ENCODE measurements around the gene YIPF2.

GRCh38 chr19:10907925-10908324 lies 20.5 kb downstream of the YIPF2 start:
- TF ChIP-seq CTCF (IDR thresholded peaks at IDR 0.05) (no peak), MAX (IDR thresholded peaks at IDR 0.05) (no peak), HDAC2 (IDR thresholded peaks at IDR 0.05) (no peak), SMC3 (IDR thresholded peaks at IDR 0.05) (no peak), MAZ (IDR thresholded peaks at IDR 0.05; ENCODE audit: borderline replicate concordance, low read depth, low read length) (no peak), REST (IDR thresholded peaks at IDR 0.05) (no peak), JUNB (IDR thresholded peaks at IDR 0.05) (no peak), HEYL (CRISPR knock-in tag; IDR thresholded peaks at IDR 0.05) (no peak), E2F6 (IDR thresholded peaks at IDR 0.05; ENCODE audit: borderline replicate concordance, low read depth) (no peak), BHLHE40 (IDR thresholded peaks at IDR 0.05; ENCODE audit: low read depth, low read length) (no peak), EP300 (IDR thresholded peaks at IDR 0.05) (no peak)

Measured in A549 (cell line).